Body of pancreas (tissue), 4 donors: Measurements from ENCODE around the gene C5orf47. TPM values are rescaled to one million over a fixed set of nuclear protein-coding genes. Genes with fewer than 3 reads are reported as not detected.

Experiments
- ATAC-seq: fragments of 150-250 bp; one replicate; pipeline ENCODE4 v1.9.1; 2016
- DNase-seq, 4 donors: peaks; one replicate each; pipeline ENCODE4 v3.0.0-alpha.2; 2019
- H3K27ac ChIP-seq, 4 donors: fragments of 200-600 bp; sonication (generic); 1 replicate in 3 of 4; 2 replicates in 1 of 4; pipeline versions ENCODE4 v1.5.1 to v1.6.1; 2016 to 2019; ENCODE audit warnings: mild to moderate bottlenecking in 1 of 4, mixed read lengths in 1 of 4, moderate library complexity in 1 of 4
- H3K27me3 ChIP-seq, 2 donors: fragments of 200-600 bp; sonication (generic); one replicate each; pipeline ENCODE4 v1.6.0; 2016; ENCODE audit warnings: mild to moderate bottlenecking in 1 of 2
- H3K36me3 ChIP-seq, 2 donors: fragments of 200-600 bp; sonication (generic); replicated peaks in 1 of 2; 2 replicates each; pipeline ENCODE4 v1.5.1; 2016; ENCODE audit warnings: low read depth in 2 of 2; ENCODE audit not compliant: insufficient read depth in 1 of 2
- H3K4me1 ChIP-seq: fragments of 200-600 bp; sonication (generic); one replicate; pipeline ENCODE4 v1.6.0; 2016
- H3K4me3 ChIP-seq, 2 donors: fragments of 200-600 bp; sonication (generic); 1 replicate in 1 of 2; 2 replicates in 1 of 2; pipeline ENCODE4 v1.5.1; 2016 to 2019
- H3K9me3 ChIP-seq, 3 donors: fragments of 200-600 bp; sonication (generic); 1 replicate in 2 of 3; 2 replicates in 1 of 3; pipeline ENCODE4 v1.5.1; 2016
- POLR2A ChIP-seq, 3 donors: fragments of 450-650 bp; IDR thresholded peaks; one replicate each; pipeline ENCODE4 v1.6.1; 2016; ENCODE audit warnings: antibody characterized with exemption in 3 of 3, mild to moderate bottlenecking in 2 of 3
- WGBS, 2 donors: methylation state at CpG; one replicate each; pipeline ENCODE4 v1.1.5; 2017; 5-methylcytosine and 5-hydroxymethylcytosine counted together
- intact Hi-C: fragments of 100-400 bp; cut with DNase I; formaldehyde crosslinking; loops from one replicate; pipeline ENCODE4 v1.15.1; 2023
- total RNA-seq, 2 donors: library from RNA; depleted of rRNA; stranded (reverse); fragments of >200 nt; gene quantifications; one replicate each; pipeline ENCODE4 v1.1.0, GENCODE V29; 2016
- TF ChIP-seq, protein P1 (sequence below), 7 experiments: fragments of 450-650 bp in 4 of 7; fragments of 200-600 bp in 3 of 7; sonication (generic) in 3 of 7; IDR thresholded peaks; one replicate each; pipeline ENCODE4 v1.5.1; 2016 to 2019; ENCODE audit warnings: antibody characterized with exemption in 7 of 7

The C5orf47 gene
- total RNA-seq, 2 donors from 2014 or later = not detected

DNA sequence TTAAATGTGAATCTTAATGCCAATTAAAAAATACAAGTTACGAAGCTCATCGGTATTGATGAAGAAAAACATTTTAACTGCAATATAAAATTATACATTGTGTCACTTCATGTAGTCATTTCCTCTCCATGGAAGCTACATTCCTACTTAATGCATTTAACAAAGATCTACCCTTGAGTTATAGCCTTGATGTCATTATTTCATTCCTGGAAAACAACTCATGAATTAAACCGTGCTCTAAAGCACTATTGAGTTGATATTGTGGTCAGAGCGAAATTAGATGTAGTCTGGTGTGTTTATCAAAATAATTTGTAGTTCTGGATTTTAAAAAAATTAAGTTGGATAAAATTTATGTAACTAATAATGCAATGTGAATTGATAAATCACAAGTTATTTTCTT is 11.1 kb downstream of the C5orf47 start:
- Histone ChIP-seq H3K27me3 (no peaks in the 10 kb centered on the region), H3K9me3 (no peaks in the 10 kb centered on the region), H3K27ac (no peak overlapping the region), H3K36me3 (no peaks in the 10 kb centered on the region), H3K4me3 (no peak overlapping the region), H3K4me1 (no peaks in the 10 kb centered on the region)
- intact Hi-C loops = no loop called here
- DNase-seq (no peak), ATAC-seq (no peak)
- TF ChIP-seq, protein P1, sequence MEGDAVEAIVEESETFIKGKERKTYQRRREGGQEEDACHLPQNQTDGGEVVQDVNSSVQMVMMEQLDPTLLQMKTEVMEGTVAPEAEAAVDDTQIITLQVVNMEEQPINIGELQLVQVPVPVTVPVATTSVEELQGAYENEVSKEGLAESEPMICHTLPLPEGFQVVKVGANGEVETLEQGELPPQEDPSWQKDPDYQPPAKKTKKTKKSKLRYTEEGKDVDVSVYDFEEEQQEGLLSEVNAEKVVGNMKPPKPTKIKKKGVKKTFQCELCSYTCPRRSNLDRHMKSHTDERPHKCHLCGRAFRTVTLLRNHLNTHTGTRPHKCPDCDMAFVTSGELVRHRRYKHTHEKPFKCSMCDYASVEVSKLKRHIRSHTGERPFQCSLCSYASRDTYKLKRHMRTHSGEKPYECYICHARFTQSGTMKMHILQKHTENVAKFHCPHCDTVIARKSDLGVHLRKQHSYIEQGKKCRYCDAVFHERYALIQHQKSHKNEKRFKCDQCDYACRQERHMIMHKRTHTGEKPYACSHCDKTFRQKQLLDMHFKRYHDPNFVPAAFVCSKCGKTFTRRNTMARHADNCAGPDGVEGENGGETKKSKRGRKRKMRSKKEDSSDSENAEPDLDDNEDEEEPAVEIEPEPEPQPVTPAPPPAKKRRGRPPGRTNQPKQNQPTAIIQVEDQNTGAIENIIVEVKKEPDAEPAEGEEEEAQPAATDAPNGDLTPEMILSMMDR (IDR thresholded peaks at IDR 0.05) = no peak
- no peak for TF ChIP-seq POLR2A (IDR thresholded peaks at IDR 0.05)
- 84 to 90% methylated on average over 4 of the region's 4 CpGs for WGBS, 2 donors

DNA sequence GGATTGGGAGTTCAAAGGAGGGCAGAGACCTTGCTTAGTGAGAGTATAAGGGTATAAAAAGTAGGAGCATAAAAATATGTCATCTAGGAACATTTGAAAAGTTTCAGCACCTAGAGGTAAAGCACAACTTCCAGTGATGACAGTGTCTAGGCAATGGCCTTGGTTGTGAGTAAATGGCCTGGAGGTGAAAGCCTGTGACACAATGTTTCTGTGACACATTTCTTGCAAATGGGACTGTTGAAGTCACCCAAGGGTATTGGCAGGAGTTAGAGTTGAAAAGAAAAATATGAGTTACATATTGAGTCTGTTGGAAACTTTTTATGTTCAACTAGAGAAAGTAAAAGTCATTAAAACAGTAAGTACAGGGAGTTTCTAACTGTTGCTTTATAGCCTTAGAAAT is 14.8 kb downstream of the C5orf47 start:
- no peak for TF ChIP-seq POLR2A (IDR thresholded peaks at IDR 0.05)
- TF ChIP-seq, protein P1 (IDR thresholded peaks at IDR 0.05) = no peak
- intact Hi-C loops = no loop called here
- no peak for DNase-seq
- no peaks in the 10 kb centered on the region for H3K36me3 ChIP-seq
- ATAC-seq = no peak
- no peaks in the 10 kb centered on the region for H3K9me3 ChIP-seq
- no peaks in the 10 kb centered on the region for H3K27me3 ChIP-seq
- H3K27ac ChIP-seq = no peak overlapping the region
- H3K4me1 ChIP-seq = no peaks in the 10 kb centered on the region
- no peak overlapping the region for H3K4me3 ChIP-seq

DNA sequence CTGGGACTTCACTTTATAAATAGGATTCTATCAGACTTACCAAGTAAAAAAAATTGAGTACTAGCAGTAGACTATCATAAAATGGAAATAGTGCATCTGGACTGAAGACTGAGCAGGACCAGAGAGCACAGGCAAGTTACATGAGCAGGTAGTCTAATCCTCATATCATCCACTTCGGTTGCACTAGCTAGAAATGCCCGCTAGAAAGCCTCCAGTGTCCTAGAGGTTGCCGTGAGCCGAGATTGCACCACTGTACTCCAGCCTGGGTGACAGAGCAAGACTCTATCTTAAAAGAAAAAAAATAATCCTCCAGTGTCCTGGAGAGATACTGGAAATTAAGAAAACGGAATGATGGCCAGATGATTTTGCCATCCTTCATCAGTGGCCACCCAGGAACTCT is 20.0 kb downstream of the C5orf47 start:
- DNase-seq (no peak), ATAC-seq (no peak)
- no peaks in the 10 kb centered on the region for H3K27me3 ChIP-seq
- H3K4me1 ChIP-seq = no peaks in the 10 kb centered on the region
- H3K4me3 ChIP-seq = no peak overlapping the region
- no peaks in the 10 kb centered on the region for H3K36me3 ChIP-seq
- WGBS, 2 donors = 81 to 92% methylated on average over 5 of the region's 5 CpGs
- TF ChIP-seq, protein P1 (IDR thresholded peaks at IDR 0.05) = no peak
- TF ChIP-seq POLR2A (IDR thresholded peaks at IDR 0.05) = no peak
- H3K9me3 ChIP-seq = no peaks in the 10 kb centered on the region
- no peak overlapping the region for H3K27ac ChIP-seq
- intact Hi-C loops = no loop called here

DNA sequence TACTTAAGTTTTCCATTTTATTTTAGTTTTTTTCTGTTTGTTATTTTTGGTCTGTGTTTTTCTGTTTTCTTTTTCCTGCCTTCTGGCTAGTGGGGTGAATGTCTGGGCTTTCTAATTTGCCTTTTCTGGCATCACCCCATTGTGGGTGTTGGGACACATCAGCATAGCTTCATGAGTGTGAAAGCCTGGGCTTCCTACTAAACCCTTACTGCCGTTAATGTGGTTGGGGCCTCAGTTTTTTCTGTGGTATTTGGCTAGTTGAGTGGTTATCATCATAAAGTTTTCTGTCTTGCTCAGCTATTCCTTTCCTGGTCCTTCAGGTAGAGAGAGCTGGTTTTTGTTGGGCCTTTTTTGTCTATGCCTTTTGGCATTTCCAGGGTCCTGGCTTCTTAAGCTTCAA is 21.4 kb downstream of the C5orf47 start:
- intact Hi-C loops = no loop called here
- no peak for ATAC-seq
- Histone ChIP-seq H3K27ac (no peak overlapping the region), H3K9me3 (no peaks in the 10 kb centered on the region), H3K27me3 (no peaks in the 10 kb centered on the region), H3K4me1 (no peaks in the 10 kb centered on the region), H3K4me3 (no peak overlapping the region), H3K36me3 (no peaks in the 10 kb centered on the region)
- no peak for DNase-seq
- 67 to 82% methylated on average over 1 of the region's 1 CpG for WGBS, 2 donors
- TF ChIP-seq, protein P1 (IDR thresholded peaks at IDR 0.05) = no peak
- no peak for TF ChIP-seq POLR2A (IDR thresholded peaks at IDR 0.05)

DNA sequence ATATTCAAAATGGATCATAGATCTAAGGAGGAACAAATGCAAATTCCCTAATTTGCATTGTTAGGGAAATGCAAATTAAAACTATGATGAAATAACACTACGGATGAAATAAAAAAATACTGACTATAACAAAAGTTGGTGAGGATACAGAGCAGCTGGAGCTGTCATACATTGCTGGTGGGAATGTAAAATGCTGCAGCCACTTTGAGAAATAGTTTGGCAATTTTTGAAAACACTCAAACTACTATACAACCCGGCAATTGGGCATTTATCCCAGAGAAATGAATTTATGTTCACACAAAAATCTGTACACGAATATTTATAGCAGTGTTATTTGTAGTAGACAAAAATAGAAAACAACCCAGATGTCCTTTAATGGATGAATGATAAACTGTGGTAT is 22.5 kb downstream of the C5orf47 start:
- no peak for ATAC-seq
- Histone ChIP-seq H3K36me3 (no peaks in the 10 kb centered on the region), H3K27ac (no peak overlapping the region), H3K4me1 (no peaks in the 10 kb centered on the region), H3K4me3 (no peak overlapping the region), H3K27me3 (no peaks in the 10 kb centered on the region), H3K9me3 (no peaks in the 10 kb centered on the region)
- TF ChIP-seq, protein P1 (IDR thresholded peaks at IDR 0.05) = no peak
- no peak for TF ChIP-seq POLR2A (IDR thresholded peaks at IDR 0.05)
- intact Hi-C loops = no loop called here
- no peak for DNase-seq
- 48 to 54% methylated on average over 3 of the region's 3 CpGs for WGBS, 2 donors
